Brain microvascular endothelial cell (primary cell): ENCODE measurements around the gene NPIPB8.
"Not testable (repeated sequence)": the region's sequence is repeated elsewhere in the genome, so short reads cannot be mapped to it uniquely, and the experiment has no call there.

Experiments
- DNase-seq: peaks from one replicate; pipeline ENCODE4 v3.0.0-alpha.2; 2020
- H3K27ac ChIP-seq: fragments of 250-450 bp; sonication (Bioruptor Pico); 2 replicates; pipeline ENCODE4 v1.5.1; 2020; ENCODE audit warnings: mild to moderate bottlenecking, moderate library complexity
- H3K27me3 ChIP-seq: fragments of 250-450 bp; sonication (Bioruptor Pico); replicated peaks from 2 replicates; pipeline ENCODE4 v1.5.1; 2020; ENCODE audit warnings: mild to moderate bottlenecking
- H3K36me3 ChIP-seq: fragments of 250-450 bp; sonication (Bioruptor Pico); replicated peaks from 2 replicates; pipeline ENCODE4 v1.5.1; 2020; ENCODE audit warnings: mild to moderate bottlenecking
- H3K4me3 ChIP-seq: 2 replicates; pipeline ENCODE4 v1.5.1; 2011; ENCODE audit warnings: low read depth, mild to moderate bottlenecking, control low read depth, low read length, moderate library complexity
- CTCF ChIP-seq: IDR thresholded peaks from 2 replicates; pipeline ENCODE4 v1.5.1; 2011; ENCODE audit warnings: low read depth, mild to moderate bottlenecking, moderate library complexity, low read length, control low read depth, inconsistent platforms; ENCODE audit errors: missing control alignments
- in situ Hi-C: cut with HindIII; loops from 2 replicates; pipeline ENCODE4 v1.10.0; 2017; ENCODE audit warnings: low sequenced_read_pairs, low pct_ligation_motif_present

NPIPB8 gene

GRCh38 chr16:28616636-28617035 is 21.2 kb upstream of the NPIPB8 start:
- in situ Hi-C loops, result no loop called here
- Histone ChIP-seq H3K36me3 (no peaks in the 10 kb centered on the region), H3K4me3 (no peak overlapping the region), H3K27ac (no peak overlapping the region), H3K27me3 (no peaks in the 10 kb centered on the region)
- TF ChIP-seq CTCF, result no peak
- no peak for DNase-seq

- no peaks in the 10 kb centered on the region for H3K27me3 ChIP-seq
- no peaks in the 10 kb centered on the region for H3K36me3 ChIP-seq
- in situ Hi-C loops, result no loop called here
- H3K4me3 ChIP-seq, result no peak overlapping the region
- no peak for DNase-seq
- H3K27ac ChIP-seq, result no peak overlapping the region
- TF ChIP-seq CTCF, result no peak
These were observed 20.0 kb upstream of the NPIPB8 start for GRCh38 chr16:28617874-28618273.

- H3K36me3 ChIP-seq, in situ Hi-C loops, H3K4me3 ChIP-seq, H3K27ac ChIP-seq, H3K27me3 ChIP-seq, DNase-seq: not testable (repeated sequence)
These were observed 17.5 kb upstream of the NPIPB8 start for GRCh38 chr16:28620316-28620715.

- Histone ChIP-seq H3K4me3 (no peak overlapping the region), H3K36me3 (no peaks in the 10 kb centered on the region), H3K27ac (no peak overlapping the region), H3K27me3 (peaks cover 4% of the 10 kb centered on the region)
- no peak for DNase-seq
- in situ Hi-C loops, result no loop called here
- TF ChIP-seq CTCF, result no peak
These were observed 16.2 kb upstream of the NPIPB8 start for GRCh38 chr16:28621481-28622155.

- H3K27me3 ChIP-seq, H3K27ac ChIP-seq, DNase-seq, H3K36me3 ChIP-seq, in situ Hi-C loops, H3K4me3 ChIP-seq: not testable (repeated sequence)
These were observed 15.2 kb upstream of the NPIPB8 start for GRCh38 chr16:28622532-28623171.

GRCh38 chr16:28623172-28623711 is 14.6 kb upstream of the NPIPB8 start:
- Histone ChIP-seq H3K27me3 (peaks cover 4% of the 10 kb centered on the region), H3K4me3 (peak overlapping the region; percentile 31), H3K27ac (no peak overlapping the region), H3K36me3 (no peaks in the 10 kb centered on the region)
- DNase-seq, result no peak
- no peak for TF ChIP-seq CTCF
- in situ Hi-C loops, result no loop called here

- H3K36me3 ChIP-seq, H3K4me3 ChIP-seq, H3K27me3 ChIP-seq, DNase-seq, in situ Hi-C loops, H3K27ac ChIP-seq: not testable (repeated sequence)
These were observed 7.0 kb upstream of the NPIPB8 start for GRCh38 chr16:28630905-28631304.

GRCh38 chr16:28636093-28636823 is 1.6 kb upstream of the NPIPB8 start:
- peak; percentile 58 for DNase-seq
- in situ Hi-C loops, H3K4me3 ChIP-seq, H3K36me3 ChIP-seq, H3K27me3 ChIP-seq: not testable (repeated sequence)
- H3K27ac ChIP-seq, result peak overlapping the region; percentile 49

- DNase-seq, H3K36me3 ChIP-seq, H3K27me3 ChIP-seq, in situ Hi-C loops, H3K4me3 ChIP-seq, H3K27ac ChIP-seq: not testable (repeated sequence)
These were observed 494 bp downstream of the NPIPB8 start for GRCh38 chr16:28638359-28638758.

GRCh38 chr16:28639959-28640358 is 2.1 kb downstream of the NPIPB8 start:
- H3K27ac ChIP-seq, H3K27me3 ChIP-seq, H3K4me3 ChIP-seq, in situ Hi-C loops, DNase-seq, H3K36me3 ChIP-seq: not testable (repeated sequence)
